Breast epithelium (tissue), 4 donors: ENCODE data around the gene TMEM108. TPM values are rescaled to one million over a fixed set of nuclear protein-coding genes. Genes with fewer than 3 reads are reported as not detected.

ENCODE experiments used
- DNase-seq, 2 donors: peaks; one replicate each; pipeline ENCODE4 v3.0.0-alpha.2; 2019; ENCODE audit warnings: low spot score in 2 of 2
- H3K27ac ChIP-seq, 2 donors: fragments of 200-600 bp; sonication (generic) in 1 of 2; one replicate each; pipeline ENCODE4 v1.5.1; 2016 to 2019; ENCODE audit warnings: mild to moderate bottlenecking in 1 of 2
- H3K27me3 ChIP-seq, 2 donors: fragments of 200-600 bp; sonication (generic) in 1 of 2; one replicate each; pipeline versions ENCODE4 v1.5.1 to v1.6.0; 2017 to 2019; ENCODE audit warnings: control low read depth in 1 of 2, mild to moderate bottlenecking in 1 of 2
- H3K36me3 ChIP-seq: fragments of 200-600 bp; one replicate; pipeline ENCODE4 v1.5.1; 2019
- H3K4me1 ChIP-seq, 2 donors: fragments of 200-600 bp; sonication (generic); one replicate each; pipeline ENCODE4 v1.5.1; 2016 to 2019; ENCODE audit warnings: control low read depth in 1 of 2
- H3K4me3 ChIP-seq, 3 donors: fragments of 200-600 bp; sonication (generic); 1 replicate in 2 of 3; 2 replicates in 1 of 3; pipeline ENCODE4 v1.5.1; 2016 to 2019; ENCODE audit warnings: mild to moderate bottlenecking in 3 of 3, moderate library complexity in 2 of 3
- H3K9me3 ChIP-seq, 2 donors: fragments of 200-600 bp; sonication (generic) in 1 of 2; one replicate each; pipeline ENCODE4 v1.5.1; 2016 to 2019; ENCODE audit warnings: control low read depth in 1 of 2
- POLR2A ChIP-seq: fragments of 450-650 bp; IDR thresholded peaks from one replicate; pipeline ENCODE4 v1.6.1; 2016; ENCODE audit warnings: antibody characterized with exemption, mild to moderate bottlenecking, moderate library complexity
- POLR2AphosphoS5 ChIP-seq, 3 donors: sonication (generic); formaldehyde crosslinking; IDR thresholded peaks; one replicate each; pipeline ENCODE4 v1.6.1; 2017; ENCODE audit warnings: antibody characterized with exemption in 3 of 3
- intact Hi-C: fragments of 100-400 bp; cut with DNase I; formaldehyde crosslinking; loops from one replicate; pipeline ENCODE4 v1.15.1; 2023; ENCODE audit warnings: low total_unique reads
- total RNA-seq, 3 donors: library from RNA; depleted of rRNA; stranded (reverse); fragments of >200 nt; gene quantifications; one replicate each; pipeline ENCODE4 v1.1.0, GENCODE V29; 2016
- TF ChIP-seq, protein P1 (sequence below), 3 donors: fragments of 450-650 bp; IDR thresholded peaks; one replicate each; pipeline ENCODE4 v1.5.1; 2016 to 2017; ENCODE audit warnings: antibody characterized with exemption in 3 of 3, mild to moderate bottlenecking in 3 of 3, moderate library complexity in 3 of 3

TMEM108 gene
- total RNA-seq, 3 donors from 2014 or later = 0.44 to 0.98 (median 0.48) TPM

DNA sequence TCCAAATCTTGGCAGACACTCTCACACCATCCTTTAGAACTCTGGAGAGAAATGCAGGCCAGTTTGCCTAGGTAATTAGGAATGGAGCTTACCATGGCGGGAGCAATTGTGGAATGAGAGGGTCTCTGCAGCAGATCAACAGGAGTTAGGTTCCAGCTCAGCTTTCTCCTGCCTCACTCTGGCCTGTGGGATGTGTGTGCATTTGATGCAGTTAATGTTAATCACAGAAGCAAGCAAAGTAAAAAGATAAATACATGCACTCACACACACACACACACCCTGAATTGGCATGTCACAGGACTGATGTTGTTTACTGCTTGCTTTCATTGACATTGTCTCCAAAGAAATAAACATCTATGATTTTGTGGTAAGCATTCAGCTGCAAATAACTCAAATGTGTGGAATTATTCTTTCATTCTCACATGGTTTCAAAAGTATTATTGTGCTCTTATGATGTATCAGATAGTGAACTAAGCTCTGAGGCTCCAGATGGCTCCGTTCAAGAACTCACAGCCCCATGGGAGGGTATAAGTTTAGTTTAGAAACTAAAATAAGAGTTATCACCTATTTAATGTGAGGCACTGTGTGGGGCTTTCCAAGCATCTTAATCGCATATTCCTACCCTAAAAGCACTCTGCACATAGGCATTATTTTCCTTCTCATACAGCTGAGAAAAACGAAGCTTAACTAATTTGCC, 330.3 kb downstream of the TMEM108 start:
- no peak for TF ChIP-seq POLR2AphosphoS5 (IDR thresholded peaks at IDR 0.05)
- TF ChIP-seq, protein P1, sequence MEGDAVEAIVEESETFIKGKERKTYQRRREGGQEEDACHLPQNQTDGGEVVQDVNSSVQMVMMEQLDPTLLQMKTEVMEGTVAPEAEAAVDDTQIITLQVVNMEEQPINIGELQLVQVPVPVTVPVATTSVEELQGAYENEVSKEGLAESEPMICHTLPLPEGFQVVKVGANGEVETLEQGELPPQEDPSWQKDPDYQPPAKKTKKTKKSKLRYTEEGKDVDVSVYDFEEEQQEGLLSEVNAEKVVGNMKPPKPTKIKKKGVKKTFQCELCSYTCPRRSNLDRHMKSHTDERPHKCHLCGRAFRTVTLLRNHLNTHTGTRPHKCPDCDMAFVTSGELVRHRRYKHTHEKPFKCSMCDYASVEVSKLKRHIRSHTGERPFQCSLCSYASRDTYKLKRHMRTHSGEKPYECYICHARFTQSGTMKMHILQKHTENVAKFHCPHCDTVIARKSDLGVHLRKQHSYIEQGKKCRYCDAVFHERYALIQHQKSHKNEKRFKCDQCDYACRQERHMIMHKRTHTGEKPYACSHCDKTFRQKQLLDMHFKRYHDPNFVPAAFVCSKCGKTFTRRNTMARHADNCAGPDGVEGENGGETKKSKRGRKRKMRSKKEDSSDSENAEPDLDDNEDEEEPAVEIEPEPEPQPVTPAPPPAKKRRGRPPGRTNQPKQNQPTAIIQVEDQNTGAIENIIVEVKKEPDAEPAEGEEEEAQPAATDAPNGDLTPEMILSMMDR (IDR thresholded peaks at IDR 0.05) = no peak
- TF ChIP-seq POLR2A = no peak
- Histone ChIP-seq H3K36me3 (no peaks in the 10 kb centered on the region), H3K4me1 (no peaks in the 10 kb centered on the region), H3K27me3 (no peaks in the 10 kb centered on the region), H3K9me3 (no peaks in the 10 kb centered on the region), H3K4me3 (no peak overlapping the region), H3K27ac (no peak overlapping the region)
- intact Hi-C loops = no loop called here
- no peak for DNase-seq

DNA sequence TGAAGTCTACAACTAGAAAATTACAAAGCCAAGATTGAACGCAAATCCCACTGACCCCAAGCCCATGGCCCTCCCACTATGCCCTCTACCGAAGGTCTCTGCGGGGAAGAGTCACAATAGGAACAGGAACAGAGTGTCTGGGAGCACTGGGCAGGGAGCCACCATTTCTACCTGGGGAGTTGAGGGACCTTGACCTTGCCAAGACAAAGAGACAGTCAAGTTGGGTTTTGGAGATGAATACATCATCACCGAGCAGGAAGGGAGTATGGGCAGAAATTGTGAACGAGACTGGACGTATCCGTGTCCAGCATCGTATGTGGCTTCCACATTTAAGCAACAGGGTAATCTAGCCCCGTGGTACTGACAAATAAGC, 330.9 kb downstream of the TMEM108 start:
- intact Hi-C loops = no loop called here
- no peak overlapping the region for H3K4me3 ChIP-seq
- no peaks in the 10 kb centered on the region for H3K4me1 ChIP-seq
- TF ChIP-seq, protein P1 (IDR thresholded peaks at IDR 0.05) = no peak
- TF ChIP-seq POLR2A (no peak), POLR2AphosphoS5 (IDR thresholded peaks at IDR 0.05) (no peak)
- H3K9me3 ChIP-seq = no peaks in the 10 kb centered on the region
- no peaks in the 10 kb centered on the region for H3K27me3 ChIP-seq
- H3K27ac ChIP-seq = no peak overlapping the region
- H3K36me3 ChIP-seq = no peaks in the 10 kb centered on the region
- DNase-seq = no peak

DNA sequence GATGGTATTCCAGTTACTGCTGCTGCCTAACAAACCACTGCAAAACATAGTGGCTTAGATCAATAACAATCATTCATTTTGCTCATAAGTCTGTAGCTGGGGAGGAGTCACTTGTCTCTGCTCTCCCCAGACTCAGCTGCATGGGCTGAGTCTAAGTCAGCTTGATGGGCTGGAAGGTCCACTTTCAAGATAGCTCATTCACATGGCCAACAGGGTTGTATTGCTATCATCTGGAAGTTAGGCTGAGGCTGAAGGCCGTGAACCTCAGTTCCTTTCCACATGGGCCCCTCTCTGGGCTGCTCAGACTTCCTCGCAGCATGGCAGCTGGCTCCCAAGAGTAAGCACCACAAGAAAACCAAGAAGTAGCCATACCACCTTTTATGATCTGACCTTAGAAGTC, 333.0 kb downstream of the TMEM108 start:
- Histone ChIP-seq H3K4me1 (no peaks in the 10 kb centered on the region), H3K4me3 (no peak overlapping the region), H3K27ac (no peak overlapping the region), H3K9me3 (no peaks in the 10 kb centered on the region), H3K36me3 (no peaks in the 10 kb centered on the region), H3K27me3 (no peaks in the 10 kb centered on the region)
- intact Hi-C loops = no loop called here
- DNase-seq = no peak
- TF ChIP-seq POLR2AphosphoS5 (IDR thresholded peaks at IDR 0.05) (no peak), POLR2A (no peak)
- TF ChIP-seq, protein P1 (IDR thresholded peaks at IDR 0.05) = no peak

DNA sequence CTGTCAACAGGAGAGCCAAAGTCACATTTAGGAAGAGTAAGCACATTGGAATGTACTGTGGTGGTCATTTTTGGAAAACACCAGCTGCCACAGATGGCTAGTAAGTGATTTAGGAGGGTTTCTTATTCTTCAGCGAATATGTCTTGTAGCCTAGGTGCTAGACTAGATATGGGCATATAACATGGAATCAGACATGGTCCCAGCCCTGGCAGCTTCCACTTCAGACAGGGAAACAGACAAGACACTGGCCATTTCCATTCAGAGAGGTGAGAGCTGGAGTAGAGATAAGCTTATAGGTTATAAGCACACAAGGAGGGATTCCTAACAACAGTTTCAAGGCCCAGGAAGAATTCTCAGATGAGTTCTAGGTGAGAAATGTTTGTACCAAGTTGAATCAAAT, 333.5 kb downstream of the TMEM108 start:
- no peaks in the 10 kb centered on the region for H3K4me1 ChIP-seq
- no peaks in the 10 kb centered on the region for H3K27me3 ChIP-seq
- no peak for DNase-seq
- no peak overlapping the region for H3K4me3 ChIP-seq
- H3K27ac ChIP-seq = no peak overlapping the region
- H3K9me3 ChIP-seq = no peaks in the 10 kb centered on the region
- intact Hi-C loops = no loop called here
- TF ChIP-seq POLR2AphosphoS5 (IDR thresholded peaks at IDR 0.05) (no peak), POLR2A (no peak)
- TF ChIP-seq, protein P1 (IDR thresholded peaks at IDR 0.05) = no peak
- H3K36me3 ChIP-seq = no peaks in the 10 kb centered on the region

GRCh38 chr3:133374708-133375402, 336.7 kb downstream of the TMEM108 start:
- Histone ChIP-seq H3K27ac (no peak overlapping the region), H3K36me3 (no peaks in the 10 kb centered on the region), H3K4me1 (no peaks in the 10 kb centered on the region), H3K9me3 (no peaks in the 10 kb centered on the region), H3K4me3 (no peak overlapping the region), H3K27me3 (no peaks in the 10 kb centered on the region)
- intact Hi-C loops = no loop called here
- TF ChIP-seq POLR2AphosphoS5 (IDR thresholded peaks at IDR 0.05) (no peak), POLR2A (no peak)
- TF ChIP-seq, protein P1 (IDR thresholded peaks at IDR 0.05) = no peak
- DNase-seq = no peak
